Glutamatergic neuron (in vitro differentiated cells): ENCODE data around the gene AKAP1. TPM values are rescaled to one million over a fixed set of nuclear protein-coding genes. Genes with fewer than 3 reads are reported as not detected.

Experiments
- DNase-seq: peaks from one replicate; pipeline ENCODE4 v3.0.0; 2022
- H3K27ac Mint-ChIP-seq: one replicate; pipeline ENCODE4 v1.8.0; 2020; ENCODE audit warnings: mild to moderate bottlenecking, mixed read lengths, inconsistent platforms; ENCODE audit not compliant: unreplicated experiment
- H3K27me3 Mint-ChIP-seq: one replicate; pipeline ENCODE4 v1.8.0; 2020; ENCODE audit warnings: mild to moderate bottlenecking, moderate library complexity, mixed read lengths, inconsistent platforms; ENCODE audit not compliant: unreplicated experiment
- H3K36me3 Mint-ChIP-seq: one replicate; pipeline ENCODE4 v1.8.0; 2020; ENCODE audit warnings: mild to moderate bottlenecking, mixed read lengths, inconsistent platforms; ENCODE audit not compliant: unreplicated experiment
- H3K4me1 Mint-ChIP-seq: one replicate; pipeline ENCODE4 v1.8.0; 2020; ENCODE audit warnings: mild to moderate bottlenecking, low read depth, mixed read lengths, inconsistent platforms; ENCODE audit not compliant: unreplicated experiment
- H3K4me3 Mint-ChIP-seq: one replicate; pipeline ENCODE4 v1.8.0; 2020; ENCODE audit warnings: mild to moderate bottlenecking, mixed read lengths, inconsistent platforms; ENCODE audit not compliant: unreplicated experiment
- H3K9me3 Mint-ChIP-seq: one replicate; pipeline ENCODE4 v1.8.0; 2020; ENCODE audit warnings: mild to moderate bottlenecking, moderate library complexity, mixed read lengths, inconsistent platforms; ENCODE audit not compliant: unreplicated experiment
- CTCF ChIP-seq: fragments of 200-600 bp; sonication (generic); IDR thresholded peaks from one replicate; pipeline ENCODE4 v1.5.0; 2021; ENCODE audit not compliant: partially characterized antibody, unreplicated experiment
- total RNA-seq: library from RNA; stranded (reverse); fragmentation: NEBNext Ultra II Directional; extraction: Animal tissue kit (Norgen Biotek cat#: 25700); gene quantifications from one replicate; pipeline ENCODE4 v1.2.1, GENCODE V29; 2021; ENCODE audit not compliant: unreplicated experiment

The AKAP1 gene
- total RNA-seq, 1 donor from 2014 or later = 35.6 TPM

GRCh38 chr17:57152967-57153528 is 68.0 kb downstream of the AKAP1 start:
- H3K27me3 Mint-ChIP-seq = no peaks in the 10 kb centered on the region
- peaks cover 3% of the 10 kb centered on the region for H3K4me1 Mint-ChIP-seq
- no peak overlapping the region for H3K4me3 Mint-ChIP-seq
- DNase-seq = no peak
- peaks cover 14% of the 10 kb centered on the region for H3K36me3 Mint-ChIP-seq
- no peak overlapping the region for H3K27ac Mint-ChIP-seq
- H3K9me3 Mint-ChIP-seq = peaks cover 4% of the 10 kb centered on the region
- TF ChIP-seq CTCF = no peak

- Mint-ChIP-seq H3K4me1 (peaks cover 6% of the 10 kb centered on the region), H3K4me3 (no peak overlapping the region), H3K27ac (no peak overlapping the region), H3K27me3 (no peaks in the 10 kb centered on the region), H3K36me3 (peaks cover 7% of the 10 kb centered on the region), H3K9me3 (no peaks in the 10 kb centered on the region)
- no peak for DNase-seq
- TF ChIP-seq CTCF = no peak
These were observed 69.9 kb downstream of the AKAP1 start for GRCh38 chr17:57154921-57155320.

- Mint-ChIP-seq H3K27me3 (no peaks in the 10 kb centered on the region), H3K27ac (no peak overlapping the region), H3K36me3 (peaks cover 12% of the 10 kb centered on the region), H3K4me1 (peaks cover 6% of the 10 kb centered on the region), H3K4me3 (no peak overlapping the region), H3K9me3 (peaks cover 2% of the 10 kb centered on the region)
- no peak for TF ChIP-seq CTCF
- DNase-seq = no peak
These were observed 73.3 kb downstream of the AKAP1 start for GRCh38 chr17:57158325-57158724.

- Mint-ChIP-seq H3K4me1 (peaks cover 6% of the 10 kb centered on the region), H3K9me3 (peaks cover 2% of the 10 kb centered on the region), H3K27me3 (no peaks in the 10 kb centered on the region), H3K36me3 (peaks cover 12% of the 10 kb centered on the region), H3K4me3 (no peak overlapping the region), H3K27ac (no peak overlapping the region)
- no peak for DNase-seq
- TF ChIP-seq CTCF = no peak
These were observed 73.7 kb downstream of the AKAP1 start for GRCh38 chr17:57158795-57159194.

- no peak for DNase-seq
- Mint-ChIP-seq H3K4me3 (no peak overlapping the region), H3K36me3 (peaks cover 12% of the 10 kb centered on the region), H3K27ac (no peak overlapping the region), H3K9me3 (peaks cover 2% of the 10 kb centered on the region), H3K4me1 (peaks cover 6% of the 10 kb centered on the region), H3K27me3 (no peaks in the 10 kb centered on the region)
- no peak for TF ChIP-seq CTCF
These were observed 75.6 kb downstream of the AKAP1 start for GRCh38 chr17:57160624-57161023.
